ACHN (cell line): Measurements from ENCODE around the gene NEGR1.

Source experiments
- DNase-seq: peaks from one replicate; pipeline ENCODE4 v3.0.0-alpha.2; 2015
- in situ Hi-C: cut with HindIII; loops from 2 replicates; pipeline ENCODE4 v1.10.0; 2017; ENCODE audit warnings: low sequenced_read_pairs, low pct_ligation_motif_present, low pct_unique_long_range_greater_than_20kb

The NEGR1 gene

GRCh38 chr1:71839876-71840275 lies 442.5 kb downstream of the NEGR1 start:
- no peak for DNase-seq
- in situ Hi-C loops, result no loop called here

- DNase-seq, result no peak
- in situ Hi-C loops, result no loop called here
Observed at GRCh38 chr1:71836904-71837303, 445.4 kb downstream of the NEGR1 start.

- no peak for DNase-seq
- in situ Hi-C loops, result no loop called here
Observed at GRCh38 chr1:71835442-71835813, 446.9 kb downstream of the NEGR1 start.

- in situ Hi-C loops, result no loop called here
Observed at GRCh38 chr1:71834601-71835441, 447.5 kb downstream of the NEGR1 start.

GRCh38 chr1:71831646-71832045 lies 450.7 kb downstream of the NEGR1 start:
- no peak for DNase-seq
- in situ Hi-C loops, result no loop called here

More at GRCh38 chr1:71834601-71835441, 447.5 kb downstream of the NEGR1 start:
- no peak for DNase-seq

GRCh38 chr1:71829346-71829745 lies 453.0 kb downstream of the NEGR1 start:
- DNase-seq, result no peak
- in situ Hi-C loops, result no loop called here

- in situ Hi-C loops, result no loop called here
- no peak for DNase-seq
Observed at GRCh38 chr1:71828431-71829012, 453.8 kb downstream of the NEGR1 start.

GRCh38 chr1:71823708-71824305 lies 458.5 kb downstream of the NEGR1 start:
- no peak for DNase-seq
- in situ Hi-C loops, result no loop called here

- in situ Hi-C loops, result no loop called here
- DNase-seq, result no peak
Observed at GRCh38 chr1:71817028-71817427, 465.3 kb downstream of the NEGR1 start.

GRCh38 chr1:71809085-71809484 lies 473.3 kb downstream of the NEGR1 start:
- no peak for DNase-seq
- in situ Hi-C loops, result no loop called here

- DNase-seq, result no peak
- in situ Hi-C loops, result no loop called here
Observed at GRCh38 chr1:71804140-71804539, 478.2 kb downstream of the NEGR1 start.

- in situ Hi-C loops, result no loop called here
- no peak for DNase-seq
Observed at GRCh38 chr1:71796006-71796405, 486.3 kb downstream of the NEGR1 start.

- DNase-seq, result no peak
- in situ Hi-C loops, result no loop called here
Observed at GRCh38 chr1:71792264-71792663, 490.1 kb downstream of the NEGR1 start.

GRCh38 chr1:71788113-71788512 lies 494.2 kb downstream of the NEGR1 start:
- DNase-seq, result no peak
- in situ Hi-C loops, result no loop called here

- in situ Hi-C loops, result no loop called here
- no peak for DNase-seq
Observed at GRCh38 chr1:71787699-71788098, 494.6 kb downstream of the NEGR1 start.

- DNase-seq, result no peak
- in situ Hi-C loops, result no loop called here
Observed at GRCh38 chr1:71786218-71786617, 496.1 kb downstream of the NEGR1 start.

GRCh38 chr1:71785450-71785849 lies 496.9 kb downstream of the NEGR1 start:
- in situ Hi-C loops, result no loop called here
- DNase-seq, result peak; percentile 2

GRCh38 chr1:71785000-71785399 lies 497.3 kb downstream of the NEGR1 start:
- in situ Hi-C loops, result no loop called here
- DNase-seq, result no peak

GRCh38 chr1:71784241-71784640 lies 498.1 kb downstream of the NEGR1 start:
- in situ Hi-C loops, result no loop called here

GRCh38 chr1:71783071-71783470 lies 499.3 kb downstream of the NEGR1 start:
- no peak for DNase-seq
- in situ Hi-C loops, result no loop called here

More at GRCh38 chr1:71784241-71784640, 498.1 kb downstream of the NEGR1 start:
- DNase-seq, result peak; percentile 24
